ENCODE measurements around the gene POLD1.

GRCh38 chr19:50413096-50413495, 28.9 kb downstream of the POLD1 start:
- TF ChIP-seq CTCF (IDR thresholded peaks at IDR 0.05), result no peak
- no peak for TF ChIP-seq EZH2 (IDR thresholded peaks at IDR 0.05)

All from neural progenitor cell (in vitro differentiated cells).